PC-9 (cell line): ENCODE results near the gene MCIDAS.

Experiments
- CTCF ChIP-seq: fragments of 200-600 bp; sonication (generic); conservative IDR thresholded peaks from 2 replicates; pipeline ENCODE4 v1.6.1; 2017; ENCODE audit warnings: mixed run types, antibody characterized with exemption, mild to moderate bottlenecking, moderate library complexity
- EZH2 ChIP-seq: fragments of 200-600 bp; sonication (generic); IDR thresholded peaks from 2 replicates; pipeline ENCODE4 v1.8.0; 2017; ENCODE audit warnings: antibody characterized with exemption, low read depth

GRCh38 chr5:55241746-55242145, 14.6 kb upstream of the MCIDAS start:
- no peak for TF ChIP-seq CTCF
- no peak for TF ChIP-seq EZH2
